B cell (primary cell): ENCODE measurements around the gene TMEM30A. TPM values are rescaled to one million over a fixed set of nuclear protein-coding genes. Genes with fewer than 3 reads are reported as not detected.
A peak's percentile ranks its signal among the peaks of the same experiment; 100 is the strongest.

Source experiments
- ATAC-seq: fragments of 200-7000 bp; cut with Tn5 transposase; one replicate; pipeline ENCODE4 v1.10.0; 2021; ENCODE audit warnings: low read depth, mild to moderate bottlenecking, moderate number of reproducible peaks, moderate library complexity
- CTCF ChIA-PET: fragments of 350-600 bp; sonication (Branson Sonifier 250); formaldehyde crosslinking; loops from one replicate; lab custom pipeline; 2021; ENCODE audit warnings: antibody characterized with exemption, inconsistent platforms; lab: Charles Lee
- POLR2A ChIA-PET: fragments of 350-600 bp; sonication (Branson Sonifier 250); formaldehyde crosslinking; loops from one replicate; lab custom pipeline; 2021; ENCODE audit warnings: antibody characterized with exemption; lab: Charles Lee
- DNase-seq: peaks from one replicate; pipeline ENCODE4 v3.0.0; 2013
- H2AFZ ChIP-seq: 2 replicates; pipeline ENCODE4 v1.6.1; 2012; ENCODE audit warnings: mild to moderate bottlenecking, low read depth, low read length; ENCODE audit not compliant: insufficient read depth, poor library complexity, severe bottlenecking
- H3K27ac ChIP-seq, 2 donors: 1 replicate in 1 of 2; 2 replicates in 1 of 2; pipeline ENCODE4 v1.5.1; 2012 to 2013; ENCODE audit warnings: low read length in 2 of 2, mild to moderate bottlenecking in 2 of 2, moderate library complexity in 1 of 2
- H3K27me3 ChIP-seq, 4 experiments: fragments of 200-600 bp in 1 of 4; sonication (generic) in 1 of 4; replicated peaks in 1 of 4; 1 replicate in 2 of 4; 2 replicates in 2 of 4; pipeline versions ENCODE4 v1.6.1 to v1.7.0; 2013 to 2016; ENCODE audit warnings: low read length in 3 of 4, mild to moderate bottlenecking in 2 of 4, mixed read lengths in 1 of 4, moderate library complexity in 1 of 4; ENCODE audit not compliant: insufficient read depth in 4 of 4, control insufficient read depth in 3 of 4; ENCODE audit errors: control extremely low read depth in 1 of 4
- H3K36me3 ChIP-seq, 2 experiments: replicated peaks in 1 of 2; 1 replicate in 1 of 2; 2 replicates in 1 of 2; pipeline versions ENCODE4 v1.6.1 to v1.7.1; 2013; ENCODE audit warnings: low read length in 1 of 2; ENCODE audit not compliant: insufficient read depth in 2 of 2, control insufficient read depth in 1 of 2; ENCODE audit errors: control extremely low read depth in 1 of 2, extremely low read depth in 1 of 2
- H3K4me1 ChIP-seq, 2 donors: fragments of 200-600 bp in 1 of 2; sonication (generic) in 1 of 2; 1 replicate in 1 of 2; 2 replicates in 1 of 2; pipeline versions ENCODE4 v1.5.1 to v1.6.1; 2013 to 2017; ENCODE audit warnings: low read length in 2 of 2; ENCODE audit not compliant: control insufficient read depth in 2 of 2, insufficient read depth in 2 of 2
- H3K4me2 ChIP-seq: replicated peaks from 2 replicates; pipeline ENCODE3; 2012; ENCODE audit warnings: mild to moderate bottlenecking, low read depth, low read length; ENCODE audit not compliant: poor library complexity, severe bottlenecking
- H3K4me3 ChIP-seq, 5 experiments: fragments of 200-600 bp in 1 of 5; sonication (generic) in 1 of 5; 1 replicate in 3 of 5; 2 replicates in 2 of 5; pipeline versions ENCODE4 v1.5.1 to v1.7.0; 2011 to 2016; ENCODE audit warnings: low read length in 4 of 5, mild to moderate bottlenecking in 4 of 5, low read depth in 2 of 5, control low read depth in 1 of 5, moderate library complexity in 1 of 5; ENCODE audit not compliant: insufficient read depth in 1 of 5; ENCODE audit errors: control extremely low read depth in 1 of 5, extremely low read depth in 1 of 5
- H3K79me2 ChIP-seq: fragments of 200-600 bp; sonication (generic); one replicate; pipeline ENCODE4 v1.6.0; 2016; ENCODE audit warnings: low read length; ENCODE audit not compliant: control insufficient read depth, insufficient read depth
- H3K9ac ChIP-seq: fragments of 200-600 bp; sonication (generic); 2 replicates; pipeline ENCODE4 v1.6.1; 2017; ENCODE audit warnings: mild to moderate bottlenecking, low read length, moderate library complexity
- H3K9me3 ChIP-seq, 3 donors: one replicate each; pipeline versions ENCODE4 v1.6.1 to v1.7.1; 2013; ENCODE audit warnings: low read length in 2 of 3; ENCODE audit not compliant: control insufficient read depth in 2 of 3, insufficient read depth in 1 of 3; ENCODE audit errors: control extremely low read depth in 1 of 3
- H4K20me1 ChIP-seq: 2 replicates; pipeline ENCODE4 v1.6.0; 2012; ENCODE audit warnings: mild to moderate bottlenecking, low read length; ENCODE audit not compliant: insufficient read depth, control insufficient read depth, poor library complexity, severe bottlenecking
- H3K27ac Mint-ChIP-seq: one replicate; pipeline ENCODE4 v1.8.0; 2021; ENCODE audit warnings: mixed read lengths
- H3K27me3 Mint-ChIP-seq: one replicate; pipeline ENCODE4 v1.8.0; 2021; ENCODE audit warnings: mixed read lengths
- H3K4me1 Mint-ChIP-seq: one replicate; pipeline ENCODE4 v1.8.0; 2021; ENCODE audit warnings: mixed read lengths
- H3K4me3 Mint-ChIP-seq: one replicate; pipeline ENCODE4 v1.8.0; 2021; ENCODE audit warnings: mixed read lengths
- H3K9me3 Mint-ChIP-seq: one replicate; pipeline ENCODE4 v1.8.0; 2022; ENCODE audit warnings: mixed read lengths; ENCODE audit not compliant: insufficient read depth
- EZH2 ChIP-seq: IDR thresholded peaks from 2 replicates; pipeline ENCODE4 v1.6.1; 2012; ENCODE audit warnings: borderline replicate concordance, low read depth, mild to moderate bottlenecking, moderate library complexity, low read length; ENCODE audit not compliant: insufficient read depth, poor library complexity, severe bottlenecking
- WGBS: methylation state at CpG from one replicate; pipeline ENCODE4 v1.1.5; 2013; ENCODE audit warnings: missing lambda C conversion rate; ENCODE audit not compliant: insufficient coverage; 5-methylcytosine and 5-hydroxymethylcytosine counted together
- intact Hi-C: fragments of 100-400 bp; cut with micrococcal nuclease; formaldehyde crosslinking; loops from one replicate; pipeline ENCODE4 v1.10.0; 2022
- polyA plus RNA-seq: library from polyadenylated mRNA; depleted of rRNA; stranded (reverse); fragments of >200 nt; gene quantifications from 2 replicates; pipeline ENCODE4 v1.2.3, GENCODE V29; 2012
- total RNA-seq, 2 donors: library from RNA; stranded (reverse); fragments of 120-200 nt in 1 of 2; gene quantifications; 1 replicate in 1 of 2; 2 replicates in 1 of 2; pipeline versions ENCODE4 v1.2.3 to v1.2.4, GENCODE V29; 2013 to 2022
- TF ChIP-seq, protein P1 (sequence below): fragments of 200-600 bp; IDR thresholded peaks from one replicate; pipeline ENCODE4 v1.8.0; 2022; ENCODE audit warnings: antibody characterized with exemption, mild to moderate bottlenecking

Gene TMEM30A
- total and polyA plus RNA-seq, 2 donors (not counting 1 experiment from before 2014, with no cell fraction given), result 4.7 to 53.9 TPM

DNA sequence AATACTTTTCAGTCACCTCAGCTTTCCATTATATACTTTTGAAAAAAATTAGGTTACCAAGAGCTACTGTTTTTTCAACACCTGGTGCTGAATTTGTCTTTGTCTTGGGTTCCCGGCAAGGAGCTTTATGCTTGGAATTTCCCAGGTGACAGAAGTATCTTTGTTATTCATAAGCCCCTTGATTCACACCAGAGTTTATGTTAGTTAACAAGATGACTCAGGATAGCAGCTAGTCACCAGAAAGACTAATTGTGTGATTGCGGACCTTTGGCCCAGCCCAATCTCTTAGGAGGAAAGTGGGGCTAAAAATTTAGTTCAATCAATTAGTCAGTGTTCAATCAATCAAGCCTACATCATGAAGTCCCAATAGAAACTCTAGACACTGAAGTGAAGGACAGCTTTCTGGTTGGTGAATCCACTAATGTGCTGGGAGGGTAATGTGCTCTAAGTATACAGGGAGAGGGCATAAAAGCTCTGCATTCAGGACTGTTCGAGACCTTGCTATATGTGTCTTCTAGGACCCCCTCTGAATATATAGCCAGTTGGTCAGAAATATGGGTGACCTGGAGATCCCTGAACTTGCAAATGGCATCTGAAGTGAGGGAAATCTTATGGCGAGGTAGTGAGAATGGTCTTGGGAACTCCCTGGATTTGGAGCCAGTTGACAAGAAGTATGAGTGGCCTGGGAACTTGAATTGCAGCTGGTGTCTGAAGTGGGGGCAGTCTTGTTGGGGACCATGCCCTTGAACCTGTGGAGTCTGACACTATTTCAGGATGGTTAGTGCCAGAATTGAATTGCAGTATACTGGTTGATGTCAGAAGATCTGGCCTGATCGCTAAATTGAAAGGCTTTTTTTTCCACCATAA is 16.2 kb downstream of the TMEM30A start:
- POLR2A ChIA-PET, result no interaction called here
- no peak for ATAC-seq
- peak overlapping the region in 1 of 2 donors; percentile 24 for H3K27ac ChIP-seq
- peaks cover 1 to 12% of the 10 kb centered on the region in 2 experiments for H3K36me3 ChIP-seq
- H3K4me1 ChIP-seq, result peaks cover 0 to 3% of the 10 kb centered on the region in 2 donors
- no peak overlapping the region for H3K27ac Mint-ChIP-seq
- H3K9me3 ChIP-seq, result no peaks in the 10 kb centered on the region
- no peaks in the 10 kb centered on the region for H3K27me3 Mint-ChIP-seq
- no peaks in the 10 kb centered on the region for H3K9me3 Mint-ChIP-seq
- no peak overlapping the region for H3K4me3 Mint-ChIP-seq
- 94% methylated on average over 2 of the region's 5 CpGs for WGBS
- peaks cover 30% of the 10 kb centered on the region for H3K79me2 ChIP-seq
- H3K9ac ChIP-seq, result no peak overlapping the region
- TF ChIP-seq, protein P1, sequence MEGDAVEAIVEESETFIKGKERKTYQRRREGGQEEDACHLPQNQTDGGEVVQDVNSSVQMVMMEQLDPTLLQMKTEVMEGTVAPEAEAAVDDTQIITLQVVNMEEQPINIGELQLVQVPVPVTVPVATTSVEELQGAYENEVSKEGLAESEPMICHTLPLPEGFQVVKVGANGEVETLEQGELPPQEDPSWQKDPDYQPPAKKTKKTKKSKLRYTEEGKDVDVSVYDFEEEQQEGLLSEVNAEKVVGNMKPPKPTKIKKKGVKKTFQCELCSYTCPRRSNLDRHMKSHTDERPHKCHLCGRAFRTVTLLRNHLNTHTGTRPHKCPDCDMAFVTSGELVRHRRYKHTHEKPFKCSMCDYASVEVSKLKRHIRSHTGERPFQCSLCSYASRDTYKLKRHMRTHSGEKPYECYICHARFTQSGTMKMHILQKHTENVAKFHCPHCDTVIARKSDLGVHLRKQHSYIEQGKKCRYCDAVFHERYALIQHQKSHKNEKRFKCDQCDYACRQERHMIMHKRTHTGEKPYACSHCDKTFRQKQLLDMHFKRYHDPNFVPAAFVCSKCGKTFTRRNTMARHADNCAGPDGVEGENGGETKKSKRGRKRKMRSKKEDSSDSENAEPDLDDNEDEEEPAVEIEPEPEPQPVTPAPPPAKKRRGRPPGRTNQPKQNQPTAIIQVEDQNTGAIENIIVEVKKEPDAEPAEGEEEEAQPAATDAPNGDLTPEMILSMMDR, result no peak
- TF ChIP-seq EZH2, result no peak
- H2AFZ ChIP-seq, result no peak overlapping the region
- H3K4me3 ChIP-seq, result no peak overlapping the region
- peaks cover 23% of the 10 kb centered on the region for H3K4me1 Mint-ChIP-seq
- peaks cover 43% of the 10 kb centered on the region for H4K20me1 ChIP-seq
- H3K27me3 ChIP-seq, result no peaks in the 10 kb centered on the region
- CTCF ChIA-PET, result interaction anchor here (0.7 to 3.0 kb wide), 17 partner anchors 9 to 278 kb away, joined by 3 to 14 read pairs (median 5); partner anchors contain the start of gene COX7A2
- H3K4me2 ChIP-seq, result no peak overlapping the region
- intact Hi-C loops, result no loop called here
- DNase-seq, result no peak

DNA sequence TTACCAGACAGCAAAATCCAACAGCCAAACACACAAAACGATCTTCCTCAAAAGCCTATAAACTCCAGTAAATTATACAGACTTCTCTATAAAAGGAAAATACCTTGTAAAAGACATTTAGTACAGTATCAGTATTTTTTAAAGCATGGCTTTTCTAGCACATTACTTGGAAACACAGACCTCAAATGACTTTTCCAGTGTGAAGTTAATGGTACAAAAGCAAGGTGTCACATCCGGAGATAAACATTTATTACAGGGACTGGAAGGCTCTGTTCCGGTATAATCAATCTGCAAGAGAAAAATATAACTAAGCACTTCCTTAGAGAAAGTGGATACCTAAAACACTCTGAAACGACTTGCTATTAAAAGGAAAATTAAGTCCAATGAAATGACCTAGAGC is 17.1 kb downstream of the TMEM30A start:
- peaks cover 45% of the 10 kb centered on the region for H4K20me1 ChIP-seq
- Mint-ChIP-seq H3K9me3 (no peaks in the 10 kb centered on the region), H3K4me3 (no peak overlapping the region), H3K27me3 (no peaks in the 10 kb centered on the region), H3K27ac (no peak overlapping the region), H3K4me1 (peaks cover 17% of the 10 kb centered on the region)
- peak overlapping the region in 1 of 2 donors; percentile 11 for H3K27ac ChIP-seq
- ATAC-seq (no peak), DNase-seq (no peak)
- H3K4me2 ChIP-seq, result no peak overlapping the region
- intact Hi-C loops, result loop anchor here (2.0 kb wide), 1 partner anchor 15 kb away; no protein-coding TSS in a partner anchor
- H3K9ac ChIP-seq, result no peak overlapping the region
- POLR2A ChIA-PET, result no interaction called here
- CTCF ChIA-PET, result interaction anchor here (0.7 to 3.0 kb wide), 29 partner anchors 8 to 284 kb away, joined by 3 to 14 read pairs (median 4); partner anchors contain the start of genes COX7A2 and FILIP1
- H2AFZ ChIP-seq, result no peak overlapping the region
- no peaks in the 10 kb centered on the region for H3K27me3 ChIP-seq
- H3K4me3 ChIP-seq, result no peak overlapping the region
- H3K9me3 ChIP-seq, result no peaks in the 10 kb centered on the region
- peaks cover 4 to 19% of the 10 kb centered on the region in 2 experiments for H3K36me3 ChIP-seq
- WGBS, result no CpG with 5 or more reads among the region's 4 CpGs
- TF ChIP-seq EZH2, result no peak
- TF ChIP-seq, protein P1, result no peak
- H3K4me1 ChIP-seq, result no peaks in the 10 kb centered on the region
- peaks cover 29% of the 10 kb centered on the region for H3K79me2 ChIP-seq
